ENCODE data around the gene BCKDHA.
"Not testable (repeated sequence)": the region's sequence is repeated elsewhere in the genome, so short reads cannot be mapped to it uniquely, and the experiment has no call there.

Gene BCKDHA

GRCh38 chr19:41431426-41432386 is 34.1 kb downstream of the BCKDHA start:
- Histone ChIP-seq H2BK15ac (ENCODE audit: low read length) (no peak overlapping the region), H2BK5ac (ENCODE audit: low read length) (no peak overlapping the region), H3K4me3 (ENCODE audit: low read length in 2 of 2) (peak overlapping the region in 1 of 2 donors; percentile 48), H2AFZ (ENCODE audit: low read length) (no peak overlapping the region), H3K27ac (replicated peaks; ENCODE audit: low read length) (no peak overlapping the region), H4K8ac (ENCODE audit: low read depth, low read length) (no peak overlapping the region), H3K9ac (ENCODE audit: low read depth, low read length, poor library complexity) (no peak overlapping the region), H2BK12ac (ENCODE audit: low read length) (no peak overlapping the region), H4K91ac (ENCODE audit: low read depth, low read length, poor library complexity) (no peak overlapping the region), H3K14ac (ENCODE audit: low read length) (no peak overlapping the region), H3K36me3 (replicated peaks in 1 of 2; ENCODE audit: control insufficient read depth in 2 of 2, insufficient read depth in 2 of 2, low read length in 2 of 2) (peaks cover 34 to 47% of the 10 kb centered on the region in 2 donors), H3K27me3 (ENCODE audit: control insufficient read depth in 3 of 3, insufficient read depth in 3 of 3, low read depth in 1 of 3, low read length in 3 of 3) (no peaks in the 10 kb centered on the region), H2AK5ac (ENCODE audit: low read depth, low read length) (no peak overlapping the region), H3K4me1 (ENCODE audit: control insufficient read depth in 2 of 2, insufficient read depth in 1 of 2, low read depth in 1 of 2, low read length in 2 of 2) (peaks cover 13 to 15% of the 10 kb centered on the region in 2 donors), H3K9me3 (replicated peaks in 1 of 2; ENCODE audit: control insufficient read depth in 2 of 2, insufficient read depth in 1 of 2, low read depth in 1 of 2, low read length in 2 of 2) (no peaks in the 10 kb centered on the region), H2BK120ac (ENCODE audit: low read depth, low read length) (no peak overlapping the region), H3K18ac (ENCODE audit: low read length) (no peak overlapping the region), H3K23ac (ENCODE audit: low read depth, low read length, poor library complexity) (peak overlapping the region; percentile 25), H3K79me1 (ENCODE audit: low read depth, low read length) (peaks cover 5% of the 10 kb centered on the region), H3K4me2 (ENCODE audit: insufficient read depth, low read length, poor library complexity, severe bottlenecking) (no peak overlapping the region), H3K4ac (ENCODE audit: low read length) (no peak overlapping the region)
- WGBS, 2 donors (ENCODE audit: extremely low coverage in 2 of 2, insufficient read length in 2 of 2, insufficient replicate concordance in 1 of 2), result no CpG with 5 or more reads among the region's 23 CpGs
- DNase-seq (ENCODE audit: low spot score), result no peak

DNA sequence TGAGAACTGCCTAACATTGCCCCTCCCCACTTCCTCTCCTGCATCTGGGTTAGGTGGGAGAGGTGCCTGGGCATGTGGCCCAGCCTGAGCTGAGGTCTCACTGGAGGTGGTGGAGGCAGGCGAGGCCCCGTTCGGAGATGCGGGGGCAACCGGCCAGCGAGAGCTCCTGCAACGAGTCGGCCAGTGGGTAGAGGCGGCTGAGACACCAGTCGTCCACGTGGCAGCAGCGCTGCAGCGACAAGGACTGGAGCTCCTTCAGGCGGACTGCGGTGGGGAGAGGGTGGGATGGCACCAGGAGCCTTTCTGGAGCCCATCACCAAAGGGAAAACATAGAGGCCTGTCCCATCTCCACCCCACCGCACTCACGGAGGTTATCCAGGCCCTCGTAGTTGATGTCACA is 35.6 kb downstream of the BCKDHA start:
- no peak for DNase-seq (ENCODE audit: low spot score)
- H3K36me3 ChIP-seq (replicated peaks in 1 of 2; ENCODE audit: control insufficient read depth in 2 of 2, insufficient read depth in 2 of 2, low read length in 2 of 2), result peaks cover 40 to 56% of the 10 kb centered on the region in 2 donors

DNA sequence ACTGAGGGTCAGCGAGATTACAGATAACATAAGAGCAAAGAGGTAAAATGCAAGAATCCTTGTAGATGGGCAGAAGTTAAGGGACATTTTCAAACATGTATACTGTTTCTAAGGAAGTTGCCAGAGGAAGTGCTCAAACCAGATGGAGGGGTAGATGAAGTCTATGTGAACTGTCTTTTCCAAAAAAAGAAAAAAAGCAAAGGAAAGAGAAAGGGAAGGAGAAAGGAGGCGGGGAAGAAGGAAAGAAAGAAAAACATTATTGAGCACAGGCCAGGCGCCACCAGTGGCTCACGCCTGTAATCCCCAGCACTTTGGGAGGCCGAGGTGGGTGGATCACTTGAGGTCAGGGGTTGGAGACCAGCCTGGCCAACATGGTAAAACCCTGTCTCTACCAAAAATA is 36.8 kb downstream of the BCKDHA start:
- WGBS, 2 donors (ENCODE audit: extremely low coverage in 2 of 2, insufficient read length in 2 of 2, insufficient replicate concordance in 1 of 2), result no CpG with 5 or more reads among the region's 5 CpGs
- DNase-seq (ENCODE audit: low spot score), result no peak
- peaks cover 40 to 54% of the 10 kb centered on the region in 2 donors for H3K36me3 ChIP-seq (replicated peaks in 1 of 2; ENCODE audit: control insufficient read depth in 2 of 2, insufficient read depth in 2 of 2, low read length in 2 of 2)

More for the DNA sequence above, 35.6 kb downstream of the BCKDHA start:
- H3K23ac ChIP-seq (ENCODE audit: low read depth, low read length, poor library complexity), result peak overlapping the region; percentile 27
- no peak overlapping the region for H4K91ac ChIP-seq (ENCODE audit: low read depth, low read length, poor library complexity)
- peak overlapping the region; percentile 73 for H2BK5ac ChIP-seq (ENCODE audit: low read length)
- WGBS, 2 donors (ENCODE audit: extremely low coverage in 2 of 2, insufficient read length in 2 of 2, insufficient replicate concordance in 1 of 2), result no CpG with 5 or more reads among the region's 18 CpGs
- H2BK12ac ChIP-seq (ENCODE audit: low read length), result no peak overlapping the region
- H3K27me3 ChIP-seq (ENCODE audit: control insufficient read depth in 3 of 3, insufficient read depth in 3 of 3, low read depth in 1 of 3, low read length in 3 of 3), result no peaks in the 10 kb centered on the region
- H3K9me3 ChIP-seq (replicated peaks in 1 of 2; ENCODE audit: control insufficient read depth in 2 of 2, insufficient read depth in 1 of 2, low read depth in 1 of 2, low read length in 2 of 2), result no peaks in the 10 kb centered on the region
- H3K4me2 ChIP-seq (ENCODE audit: insufficient read depth, low read length, poor library complexity, severe bottlenecking), result no peak overlapping the region
- H4K8ac ChIP-seq (ENCODE audit: low read depth, low read length), result no peak overlapping the region
- H3K4me1 ChIP-seq (ENCODE audit: control insufficient read depth in 2 of 2, insufficient read depth in 1 of 2, low read depth in 1 of 2, low read length in 2 of 2), result peaks cover 3 to 4% of the 10 kb centered on the region in 2 donors
- no peak overlapping the region for H3K4ac ChIP-seq (ENCODE audit: low read length)
- H2BK120ac ChIP-seq (ENCODE audit: low read depth, low read length), result peak overlapping the region; percentile 47
- H3K18ac ChIP-seq (ENCODE audit: low read length), result no peak overlapping the region
- no peak overlapping the region for H3K14ac ChIP-seq (ENCODE audit: low read length)
- no peak overlapping the region for H2AK5ac ChIP-seq (ENCODE audit: low read depth, low read length)
- H3K79me1 ChIP-seq (ENCODE audit: low read depth, low read length), result peaks cover 5% of the 10 kb centered on the region
- no peak overlapping the region for H3K27ac ChIP-seq (replicated peaks; ENCODE audit: low read length)
- no peak overlapping the region for H2AFZ ChIP-seq (ENCODE audit: low read length)
- no peak overlapping the region for H3K9ac ChIP-seq (ENCODE audit: low read depth, low read length, poor library complexity)
- no peak overlapping the region for H2BK15ac ChIP-seq (ENCODE audit: low read length)
- no peak overlapping the region for H3K4me3 ChIP-seq (ENCODE audit: low read length in 2 of 2)

DNA sequence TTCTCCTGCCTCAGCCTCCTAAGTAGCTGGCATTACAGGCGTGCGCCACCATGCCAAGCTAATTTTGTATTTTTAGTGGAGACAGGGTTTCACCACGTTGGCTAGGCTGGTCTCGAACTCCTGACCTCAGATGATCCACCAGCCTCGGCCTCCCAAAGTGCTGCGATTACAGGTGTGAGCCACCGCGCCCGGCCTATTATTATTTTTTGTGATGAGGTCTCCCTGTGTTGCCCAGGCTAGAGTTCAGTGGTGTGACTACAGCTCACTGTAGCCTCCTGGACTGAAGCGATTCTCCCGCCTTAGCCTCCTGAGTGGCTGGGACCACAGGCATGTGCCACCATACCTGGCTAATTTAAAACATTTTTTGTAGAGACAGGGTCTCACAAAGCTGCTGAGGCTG is 37.8 kb downstream of the BCKDHA start:
- not testable (repeated sequence) for H3K27me3 ChIP-seq (ENCODE audit: control insufficient read depth in 3 of 3, insufficient read depth in 3 of 3, low read depth in 1 of 3, low read length in 3 of 3); H2AFZ ChIP-seq (ENCODE audit: low read length); H4K91ac ChIP-seq (ENCODE audit: low read depth, low read length, poor library complexity); H3K9ac ChIP-seq (ENCODE audit: low read depth, low read length, poor library complexity); H3K14ac ChIP-seq (ENCODE audit: low read length); H3K4ac ChIP-seq (ENCODE audit: low read length); H3K27ac ChIP-seq (replicated peaks; ENCODE audit: low read length); H4K8ac ChIP-seq (ENCODE audit: low read depth, low read length); H2BK12ac ChIP-seq (ENCODE audit: low read length); DNase-seq (ENCODE audit: low spot score); H3K4me2 ChIP-seq (ENCODE audit: insufficient read depth, low read length, poor library complexity, severe bottlenecking); H3K79me1 ChIP-seq (ENCODE audit: low read depth, low read length); H2BK120ac ChIP-seq (ENCODE audit: low read depth, low read length); H2BK15ac ChIP-seq (ENCODE audit: low read length); H3K23ac ChIP-seq (ENCODE audit: low read depth, low read length, poor library complexity); H3K4me1 ChIP-seq (ENCODE audit: control insufficient read depth in 2 of 2, insufficient read depth in 1 of 2, low read depth in 1 of 2, low read length in 2 of 2); H3K9me3 ChIP-seq (replicated peaks in 1 of 2; ENCODE audit: control insufficient read depth in 2 of 2, insufficient read depth in 1 of 2, low read depth in 1 of 2, low read length in 2 of 2); H3K18ac ChIP-seq (ENCODE audit: low read length); H3K4me3 ChIP-seq (ENCODE audit: low read length in 2 of 2); H2BK5ac ChIP-seq (ENCODE audit: low read length); H2AK5ac ChIP-seq (ENCODE audit: low read depth, low read length)
- no CpG with 5 or more reads among the region's 11 CpGs for WGBS, 2 donors (ENCODE audit: extremely low coverage in 2 of 2, insufficient read length in 2 of 2, insufficient replicate concordance in 1 of 2)
- peaks cover 40 to 54% of the 10 kb centered on the region in 2 donors for H3K36me3 ChIP-seq (replicated peaks in 1 of 2; ENCODE audit: control insufficient read depth in 2 of 2, insufficient read depth in 2 of 2, low read length in 2 of 2)

More for the DNA sequence above, 36.8 kb downstream of the BCKDHA start:
- H2BK5ac ChIP-seq (ENCODE audit: low read length), result no peak overlapping the region
- no peak overlapping the region for H3K18ac ChIP-seq (ENCODE audit: low read length)
- H3K27ac ChIP-seq (replicated peaks; ENCODE audit: low read length), result no peak overlapping the region
- H3K4me3 ChIP-seq (ENCODE audit: low read length in 2 of 2), result no peak overlapping the region
- H2BK12ac ChIP-seq (ENCODE audit: low read length), result no peak overlapping the region
- no peak overlapping the region for H4K91ac ChIP-seq (ENCODE audit: low read depth, low read length, poor library complexity)
- no peaks in the 10 kb centered on the region for H3K9me3 ChIP-seq (replicated peaks in 1 of 2; ENCODE audit: control insufficient read depth in 2 of 2, insufficient read depth in 1 of 2, low read depth in 1 of 2, low read length in 2 of 2)
- no peak overlapping the region for H3K9ac ChIP-seq (ENCODE audit: low read depth, low read length, poor library complexity)
- H3K4ac ChIP-seq (ENCODE audit: low read length), result no peak overlapping the region
- no peak overlapping the region for H2BK15ac ChIP-seq (ENCODE audit: low read length)
- H3K27me3 ChIP-seq (ENCODE audit: control insufficient read depth in 3 of 3, insufficient read depth in 3 of 3, low read depth in 1 of 3, low read length in 3 of 3), result no peaks in the 10 kb centered on the region
- H2AK5ac ChIP-seq (ENCODE audit: low read depth, low read length), result no peak overlapping the region
- peaks cover 5% of the 10 kb centered on the region for H3K79me1 ChIP-seq (ENCODE audit: low read depth, low read length)
- H3K4me2 ChIP-seq (ENCODE audit: insufficient read depth, low read length, poor library complexity, severe bottlenecking), result no peak overlapping the region
- H2BK120ac ChIP-seq (ENCODE audit: low read depth, low read length), result no peak overlapping the region
- H3K4me1 ChIP-seq (ENCODE audit: control insufficient read depth in 2 of 2, insufficient read depth in 1 of 2, low read depth in 1 of 2, low read length in 2 of 2), result no peaks in the 10 kb centered on the region
- no peak overlapping the region for H2AFZ ChIP-seq (ENCODE audit: low read length)
- no peak overlapping the region for H4K8ac ChIP-seq (ENCODE audit: low read depth, low read length)
- no peak overlapping the region for H3K14ac ChIP-seq (ENCODE audit: low read length)
- no peak overlapping the region for H3K23ac ChIP-seq (ENCODE audit: low read depth, low read length, poor library complexity)
